HepG2 (cell line): ENCODE results near the gene LENG1. TPM values are rescaled to one million over a fixed set of nuclear protein-coding genes. Genes with fewer than 3 reads are reported as not detected.

Experiments
- ATF2 ChIP-seq: sonication (generic); formaldehyde crosslinking; IDR thresholded peaks from 2 replicates; pipeline ENCODE4 v1.4.0; 2020; ENCODE audit warnings: missing genetic modification reagents
- BORCS8-MEF2B ChIP-seq: sonication (generic); formaldehyde crosslinking; IDR thresholded peaks from 2 replicates; pipeline ENCODE4 v1.8.0; 2022; ENCODE audit warnings: mild to moderate bottlenecking, missing genetic modification reagents
- CC2D1A ChIP-seq: sonication (generic); formaldehyde crosslinking; IDR thresholded peaks from 2 replicates; pipeline ENCODE4 v1.8.1; 2023; ENCODE audit warnings: mild to moderate bottlenecking, missing genetic modification reagents
- CENPT ChIP-seq: sonication (generic); formaldehyde crosslinking; IDR thresholded peaks from 2 replicates; pipeline ENCODE4 v1.8.0; 2022; ENCODE audit warnings: low read depth, mild to moderate bottlenecking, moderate library complexity, missing genetic modification reagents
- JUNB ChIP-seq: sonication (generic); formaldehyde crosslinking; IDR thresholded peaks from 2 replicates; pipeline ENCODE4 v1.8.0; 2022; ENCODE audit warnings: missing genetic modification reagents, mild to moderate bottlenecking, borderline replicate concordance
- MAFF ChIP-seq: IDR thresholded peaks from 2 replicates; pipeline ENCODE4 v1.6.1; 2011; ENCODE audit warnings: low read depth, low read length, improper control_type of control experiment
- MTERF4 ChIP-seq: sonication (generic); formaldehyde crosslinking; IDR thresholded peaks from 2 replicates; pipeline ENCODE4 v1.8.0; 2023; ENCODE audit warnings: mild to moderate bottlenecking, missing genetic modification reagents
- PITX1 ChIP-seq: sonication (generic); formaldehyde crosslinking; IDR thresholded peaks from 2 replicates; pipeline ENCODE4 v1.5.1; 2020; ENCODE audit warnings: mild to moderate bottlenecking, missing genetic modification reagents
- RARA ChIP-seq: IDR thresholded peaks from 2 replicates; pipeline ENCODE4 v1.6.1; 2016; ENCODE audit warnings: missing genetic modification reagents, missing compliant biosample characterization
- TCF7L2 ChIP-seq: IDR thresholded peaks from 2 replicates; pipeline ENCODE4 v1.6.1; 2011; ENCODE audit warnings: mild to moderate bottlenecking, low read depth, low read length, moderate library complexity
- TFDP2 ChIP-seq: sonication (generic); formaldehyde crosslinking; IDR thresholded peaks from 2 replicates; pipeline ENCODE4 v1.4.0; 2020; ENCODE audit warnings: missing genetic modification reagents
- ZBTB26 ChIP-seq: IDR thresholded peaks from 2 replicates; pipeline ENCODE4 v1.6.1; 2016; ENCODE audit warnings: missing compliant biosample characterization, missing genetic modification reagents, borderline replicate concordance
- ZFY ChIP-seq: sonication (generic); formaldehyde crosslinking; IDR thresholded peaks from 2 replicates; pipeline ENCODE4 v1.4.0; 2020; ENCODE audit warnings: missing genetic modification reagents
- ZHX1 ChIP-seq: sonication (generic); formaldehyde crosslinking; IDR thresholded peaks from 2 replicates; pipeline ENCODE4 v1.8.1; 2022; ENCODE audit warnings: low read depth, mild to moderate bottlenecking, missing genetic modification reagents
- ZNF101 ChIP-seq: sonication (generic); formaldehyde crosslinking; IDR thresholded peaks from 2 replicates; pipeline ENCODE4 v1.4.0; 2020; ENCODE audit warnings: mild to moderate bottlenecking, low read depth, missing genetic modification reagents, borderline replicate concordance
- ZNF264 ChIP-seq: sonication (generic); formaldehyde crosslinking; IDR thresholded peaks from 2 replicates; pipeline ENCODE4 v1.4.0; 2020; ENCODE audit warnings: missing genetic modification reagents
- ZNF510 ChIP-seq: sonication (generic); formaldehyde crosslinking; IDR thresholded peaks from 2 replicates; pipeline ENCODE4 v1.4.0; 2020; ENCODE audit warnings: low read depth, mild to moderate bottlenecking, missing genetic modification reagents
- ZNF619 ChIP-seq: sonication (generic); formaldehyde crosslinking; IDR thresholded peaks from 2 replicates; pipeline ENCODE4 v1.4.0; 2020; ENCODE audit warnings: mild to moderate bottlenecking, missing genetic modification reagents
- ZSCAN5A ChIP-seq: sonication (generic); formaldehyde crosslinking; IDR thresholded peaks from 2 replicates; pipeline ENCODE4 v1.8.0; 2022; ENCODE audit warnings: mild to moderate bottlenecking, missing genetic modification reagents, borderline replicate concordance
- polyA plus RNA-seq, 8 experiments: library from polyadenylated mRNA; depleted of rRNA in 3 of 8; stranded (reverse) in 7 of 8; unstranded in 1 of 8; fragments of >200 nt; fragmentation: Illumina TruSeq in 4 of 8; extraction: Trizol in 4 of 8; gene quantifications; 2 replicates each; pipeline versions ENCODE4 v1.2.1 to v1.2.3, GENCODE V29; 2011 to 2016; ENCODE audit warnings: low read depth in 4 of 8, missing spikeins in 1 of 8, mixed read lengths in 1 of 8; ENCODE audit not compliant: insufficient read depth in 1 of 8
- total RNA-seq, 5 experiments: library from RNA; depleted of rRNA; stranded (reverse); fragments of >200 nt; fragmentation: Illumina TruSeq; extraction: Trizol; gene quantifications; 2 replicates each; pipeline ENCODE4 v1.2.3, GENCODE V29; 2016; ENCODE audit warnings: low read depth in 1 of 5

LENG1 gene
- total and polyA plus RNA-seq, 2 of the 13 experiments (the other 11 are each of a cell fraction or from before 2014, with no cell fraction given): 1.8 to 3.8 TPM

GRCh38 chr19:54115109-54116063 is 44.1 kb downstream of the LENG1 start, which contains the start of the genes PRPF31 and TFPT (continued):
- TF ChIP-seq TFDP2: peak; percentile 75; the same call in 1 of the 2 replicates
- peak; percentile 35; the same call in 1 of the 2 replicates for TF ChIP-seq RARA (CRISPR knock-in tag)
- peak; percentile 41; the same call in 1 of the 2 replicates for TF ChIP-seq BORCS8-MEF2B (CRISPR knock-in tag)
- TF ChIP-seq ATF2 (CRISPR knock-in tag): peak; percentile 70; the same call in 1 of the 2 replicates
- no peak for TF ChIP-seq TCF7L2
- TF ChIP-seq CENPT (CRISPR knock-in tag): no peak
- peak; percentile 81; the same call in 1 of the 2 replicates for TF ChIP-seq ZNF510 (CRISPR knock-in tag)
- TF ChIP-seq JUNB (CRISPR knock-in tag): peak; percentile 44; the same call in 1 of the 2 replicates
- TF ChIP-seq ZSCAN5A: no peak
- 0 out of 2 replicates have a peak, but pooled peaks have one; percentile 54 for TF ChIP-seq MTERF4 (CRISPR knock-in tag)
- no peak for TF ChIP-seq ZNF264
- TF ChIP-seq ZBTB26 (CRISPR knock-in tag): no peak
- no peak for TF ChIP-seq ZNF101 (CRISPR knock-in tag)
- TF ChIP-seq ZNF619 (CRISPR knock-in tag): peak; percentile 76
- TF ChIP-seq ZHX1 (CRISPR knock-in tag): peak; percentile 60; the same call in 1 of the 2 replicates
- no peak for TF ChIP-seq MAFF
- TF ChIP-seq CC2D1A (CRISPR knock-in tag): no peak
- TF ChIP-seq PITX1 (CRISPR knock-in tag): peak; percentile 91
- TF ChIP-seq ZFY (CRISPR knock-in tag): peak; percentile 100
